GM19463 (cell line): ENCODE results near the gene SERPINH1.

Source experiments
- ATAC-seq: cut with Tn5 transposase; IDR thresholded peaks from one replicate; pipeline ENCODE4 v1.9.1; 2021; ENCODE audit warnings: mild to moderate bottlenecking, moderate library complexity; ENCODE audit not compliant: unreplicated experiment

SERPINH1 gene

DNA sequence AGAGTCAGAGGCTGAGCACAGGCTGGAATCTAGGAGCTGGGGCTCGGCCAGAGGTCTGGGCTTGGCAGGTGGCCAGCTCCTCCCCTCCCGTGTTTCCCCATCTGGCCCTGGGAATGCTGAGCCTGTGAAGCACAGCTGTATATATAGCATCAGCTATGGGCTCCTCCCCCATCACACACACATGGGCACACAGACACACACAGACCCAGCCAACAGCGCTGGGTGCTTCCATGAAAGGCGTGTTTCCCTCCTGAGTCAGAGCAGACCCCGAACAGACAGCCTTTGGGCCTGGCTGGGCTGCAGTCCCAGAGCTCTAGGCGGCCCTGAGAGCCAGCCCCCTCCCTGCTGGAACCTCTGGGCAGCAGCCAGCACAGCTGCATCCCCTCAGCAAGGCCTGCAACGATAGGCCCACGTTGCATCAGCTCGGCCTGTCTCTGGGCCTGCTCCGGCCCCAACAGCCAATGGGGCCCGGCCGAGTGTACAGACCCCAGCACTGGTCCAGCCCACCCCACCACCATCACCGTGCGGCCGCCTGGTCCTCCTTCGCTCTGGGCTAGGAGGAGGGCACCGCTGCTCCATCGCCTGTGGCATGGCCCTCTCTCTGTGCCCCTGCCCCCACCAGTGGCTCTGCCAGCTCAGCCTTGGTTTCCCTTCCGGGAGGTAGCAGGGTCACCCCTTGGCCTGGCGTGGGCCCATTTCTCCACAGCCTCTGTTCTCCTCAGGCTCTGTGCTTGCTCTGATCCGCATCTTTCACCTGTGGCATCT is 7.6 kb upstream of the SERPINH1 start:
- no peak for ATAC-seq

DNA sequence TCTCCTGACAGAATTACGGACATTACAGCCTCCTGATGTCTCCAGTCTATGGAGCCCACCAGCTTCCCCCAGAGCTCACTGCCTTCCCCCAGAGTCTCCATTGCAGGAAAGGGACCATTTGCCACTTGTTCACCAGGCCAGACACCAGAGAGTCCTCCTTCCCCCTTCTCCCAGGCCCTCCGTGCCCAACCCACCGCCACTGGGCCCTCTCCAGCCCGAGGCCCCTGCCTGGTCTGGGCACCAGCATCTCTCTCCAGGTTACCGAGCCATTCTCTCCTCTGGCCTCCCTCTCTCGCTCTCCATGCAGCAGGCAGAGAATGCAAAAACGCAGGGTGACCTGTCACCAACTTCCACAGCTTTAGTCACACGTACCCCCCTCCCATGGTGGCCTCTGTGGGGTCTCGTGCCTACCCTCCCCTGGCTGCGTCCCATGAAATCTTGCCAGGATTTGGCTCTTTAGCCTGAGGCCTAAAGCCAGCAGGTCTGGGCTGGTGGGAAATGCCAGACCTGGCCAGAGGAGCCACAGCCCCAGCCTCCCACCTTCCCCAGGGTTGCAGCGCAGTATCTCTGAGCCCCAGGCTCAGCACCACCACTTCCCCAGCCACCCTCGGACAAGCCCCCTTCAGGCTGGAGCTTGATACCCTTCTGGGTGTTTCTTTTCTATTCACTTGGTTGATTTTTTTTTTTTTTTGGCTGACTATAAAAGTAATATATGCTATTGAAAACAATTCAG is 6.8 kb upstream of the SERPINH1 start:
- no peak for ATAC-seq

DNA sequence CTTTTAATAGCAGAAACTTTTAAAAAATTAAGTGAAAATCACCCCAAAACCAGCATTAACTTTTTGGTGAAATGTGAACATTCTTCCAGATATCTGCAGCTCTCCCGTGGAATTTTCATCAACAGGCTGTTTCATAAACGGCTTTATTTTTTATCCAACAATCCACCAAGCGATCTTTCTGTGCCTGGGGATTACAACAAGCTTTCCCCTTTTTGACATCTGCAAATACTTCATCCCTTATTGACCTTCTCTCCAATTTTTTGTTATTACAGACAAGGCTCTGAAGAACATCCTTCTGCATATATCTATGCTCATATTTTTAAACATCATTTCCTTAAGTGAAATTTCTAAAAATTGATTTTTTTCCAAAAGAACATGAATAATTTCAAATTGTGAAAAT is 5.8 kb upstream of the SERPINH1 start:
- ATAC-seq: no peak

DNA sequence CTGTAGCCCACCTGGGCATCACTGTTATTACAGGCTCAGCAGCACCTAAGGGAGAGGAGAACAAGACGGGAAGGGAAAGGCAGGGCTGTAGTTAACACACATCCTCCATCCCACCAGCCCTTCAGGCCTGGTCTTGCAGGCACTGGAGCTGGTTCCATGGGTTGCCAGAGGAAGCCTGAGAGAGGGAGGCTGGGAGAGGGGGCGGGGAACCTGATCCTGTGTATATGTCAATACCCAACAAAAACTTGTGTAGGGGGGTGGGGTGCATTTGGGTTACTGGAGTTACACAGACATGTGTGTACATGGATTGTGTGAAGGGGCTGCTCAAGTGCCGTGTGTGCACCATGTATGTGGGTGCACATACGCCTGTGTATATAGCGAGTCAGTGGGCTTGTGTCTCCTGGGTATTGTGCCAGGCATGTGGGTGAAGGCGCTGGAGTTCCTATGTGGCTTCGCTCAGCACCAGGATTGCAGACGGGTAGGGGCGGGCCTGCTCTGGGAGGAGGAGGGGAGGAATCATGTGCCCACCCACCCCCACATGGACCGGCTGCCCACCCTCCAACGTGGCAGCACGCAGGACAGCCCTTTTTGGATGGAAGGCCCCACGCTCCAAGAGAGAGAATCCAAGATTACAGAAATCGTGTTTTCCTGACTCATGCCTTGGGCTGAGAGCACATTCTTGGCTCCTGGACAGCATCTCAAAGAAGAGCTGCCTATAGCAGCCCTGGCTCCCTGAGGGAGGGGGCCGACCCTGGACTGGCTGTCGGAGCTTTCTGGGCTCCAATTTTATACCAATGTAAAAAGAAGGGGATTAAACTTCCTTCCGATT is 4.2 kb upstream of the SERPINH1 start:
- ATAC-seq: no peak

DNA sequence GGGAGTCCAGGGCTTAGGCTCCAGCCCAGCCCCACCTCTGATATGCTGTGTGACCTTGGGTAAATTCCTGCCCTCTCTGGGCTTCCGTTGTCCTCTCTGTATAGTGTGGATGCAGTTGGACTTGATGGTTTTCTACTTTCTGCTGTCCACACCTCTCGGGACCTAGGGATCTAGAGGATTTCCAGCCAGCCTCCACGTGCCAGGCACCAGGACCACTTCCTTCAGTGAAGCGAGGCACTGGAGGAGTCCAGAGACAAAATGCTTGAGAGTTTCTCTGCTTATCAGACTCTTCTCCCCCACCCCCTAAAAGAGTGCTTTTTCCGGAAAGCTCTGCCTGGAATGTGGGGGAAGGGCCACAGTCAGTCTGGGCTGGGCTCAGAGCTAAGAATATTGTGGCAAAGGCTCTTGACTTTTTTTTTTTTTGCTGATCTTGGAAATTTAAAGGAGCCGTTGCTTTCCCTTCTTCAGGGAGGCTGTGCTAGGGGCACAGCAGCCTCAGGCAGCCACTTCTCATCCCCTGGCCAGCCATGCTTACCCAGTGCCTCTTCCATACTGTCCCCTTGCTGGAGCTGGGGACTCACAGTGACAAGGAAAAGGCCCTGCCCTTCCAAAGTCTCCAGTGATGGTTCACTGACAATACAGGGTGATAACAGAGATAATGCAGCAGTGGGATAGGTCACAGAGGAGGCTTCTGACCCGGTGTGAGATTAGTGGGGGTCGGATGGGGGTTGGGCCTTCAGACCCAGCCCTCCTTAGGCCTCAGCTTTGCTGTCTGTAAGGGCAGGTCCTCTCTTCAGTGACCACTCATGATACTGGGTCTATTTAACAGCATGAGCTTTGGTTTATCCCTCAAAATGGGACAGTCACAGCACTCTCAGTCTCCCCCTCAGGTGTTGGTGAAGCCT is 2.9 kb upstream of the SERPINH1 start:
- ATAC-seq: no peak

DNA sequence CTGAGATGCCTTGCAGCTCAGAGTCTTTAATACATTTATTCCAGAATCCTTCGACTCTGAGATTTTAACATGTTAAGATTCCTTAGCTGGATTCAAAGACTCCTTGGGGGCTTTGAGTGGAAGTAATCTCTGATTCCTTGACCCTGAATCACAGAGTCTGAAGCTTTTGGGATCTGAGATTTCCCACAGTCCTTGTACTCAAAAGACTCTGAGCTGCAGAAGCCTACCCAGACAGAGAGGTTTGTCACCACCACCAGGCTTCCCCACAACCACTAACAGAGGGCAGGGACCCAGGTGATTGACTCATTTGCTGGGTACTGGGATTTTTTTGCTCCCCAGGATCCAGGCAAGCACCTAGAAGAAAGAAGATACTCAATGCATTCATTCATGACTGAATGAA is 1.4 kb upstream of the SERPINH1 start:
- ATAC-seq: no peak

DNA sequence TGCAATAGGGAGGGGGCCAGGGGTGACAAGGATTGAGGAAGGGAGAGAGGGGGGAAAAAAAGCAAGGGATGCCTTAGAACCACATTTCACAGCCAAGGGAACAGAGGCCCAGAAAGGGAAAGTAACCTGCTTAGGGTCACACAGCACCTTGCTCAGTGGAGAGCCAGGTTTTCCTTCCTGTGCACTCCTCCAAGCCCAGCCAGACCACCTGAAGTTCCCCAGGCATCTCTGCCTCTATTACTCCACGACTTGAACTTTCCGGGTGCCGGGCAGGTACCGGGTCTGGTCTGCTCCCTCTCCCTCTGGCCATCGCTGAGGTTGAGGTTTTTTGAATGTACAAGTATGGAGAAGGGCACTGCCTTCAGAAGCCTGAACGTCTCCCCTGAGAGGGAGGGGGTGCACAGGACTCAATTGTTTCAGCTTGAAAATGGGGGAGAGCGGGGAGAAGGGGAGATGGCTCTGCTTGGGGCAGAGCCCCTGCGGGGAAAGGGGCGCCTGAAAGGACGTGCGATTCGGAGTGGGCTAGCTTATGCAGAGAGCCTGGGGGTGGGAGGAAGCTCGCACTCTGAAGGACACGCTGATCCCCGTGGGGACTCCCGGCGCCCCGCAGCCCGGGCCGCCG is 516 bp upstream of the SERPINH1 start:
- peak; percentile 3 for ATAC-seq

DNA sequence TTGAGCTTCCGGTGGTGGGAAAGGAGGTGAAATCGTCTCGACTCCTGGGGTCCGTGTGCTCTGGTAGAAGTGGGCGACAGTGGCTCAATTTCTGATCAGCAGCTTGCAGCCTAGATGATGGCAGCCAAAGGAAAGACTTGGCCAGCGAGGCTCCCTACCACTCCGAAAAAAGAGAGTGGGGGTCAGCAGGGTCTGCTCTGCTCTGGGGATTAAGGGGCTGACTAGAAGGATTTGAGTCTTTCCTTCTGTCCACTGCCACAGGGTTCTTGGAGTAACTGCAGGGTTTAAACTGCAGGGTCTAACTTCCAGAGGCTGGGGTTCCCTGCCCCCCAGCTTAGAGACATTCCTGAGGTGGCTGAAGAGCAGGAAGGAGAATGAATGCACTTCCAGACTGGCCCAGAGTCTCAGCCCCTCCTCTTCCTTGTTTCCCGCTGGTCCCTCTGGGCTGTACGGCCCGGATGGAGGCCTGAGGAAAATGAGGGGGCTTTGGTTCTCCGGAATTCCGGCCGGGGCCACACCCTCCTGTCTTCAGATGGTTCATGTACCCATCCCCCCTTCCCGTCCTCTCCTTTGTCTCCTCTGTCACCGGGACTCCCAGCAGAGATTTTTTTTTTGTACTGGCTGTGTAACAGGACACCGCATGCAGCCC is 907 bp downstream of the SERPINH1 start:
- no peak for ATAC-seq

DNA sequence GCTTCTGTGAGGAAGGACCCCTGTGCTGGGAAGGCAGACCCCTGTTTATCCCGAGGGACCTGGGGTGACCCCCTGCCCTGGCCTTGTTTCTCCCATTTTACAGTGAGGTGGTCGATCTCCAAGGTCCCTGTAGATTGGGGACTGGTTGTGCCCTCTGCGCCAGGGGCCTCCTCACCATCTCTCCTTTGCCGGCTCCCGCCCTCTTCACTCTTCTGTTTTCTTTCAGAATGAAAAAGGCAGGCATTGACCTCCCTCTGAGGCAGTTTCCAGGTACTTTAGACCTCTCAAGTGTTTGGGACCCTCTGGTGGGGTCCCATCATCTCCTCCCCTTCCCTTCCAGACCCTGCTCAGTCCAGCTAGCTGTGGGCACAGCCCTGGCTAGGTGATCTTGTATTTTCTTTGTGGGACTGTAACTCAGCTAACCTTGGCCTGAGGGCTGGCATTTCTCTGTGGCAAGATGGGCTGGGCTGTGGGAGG is 1.5 kb downstream of the SERPINH1 start:
- ATAC-seq: no peak

DNA sequence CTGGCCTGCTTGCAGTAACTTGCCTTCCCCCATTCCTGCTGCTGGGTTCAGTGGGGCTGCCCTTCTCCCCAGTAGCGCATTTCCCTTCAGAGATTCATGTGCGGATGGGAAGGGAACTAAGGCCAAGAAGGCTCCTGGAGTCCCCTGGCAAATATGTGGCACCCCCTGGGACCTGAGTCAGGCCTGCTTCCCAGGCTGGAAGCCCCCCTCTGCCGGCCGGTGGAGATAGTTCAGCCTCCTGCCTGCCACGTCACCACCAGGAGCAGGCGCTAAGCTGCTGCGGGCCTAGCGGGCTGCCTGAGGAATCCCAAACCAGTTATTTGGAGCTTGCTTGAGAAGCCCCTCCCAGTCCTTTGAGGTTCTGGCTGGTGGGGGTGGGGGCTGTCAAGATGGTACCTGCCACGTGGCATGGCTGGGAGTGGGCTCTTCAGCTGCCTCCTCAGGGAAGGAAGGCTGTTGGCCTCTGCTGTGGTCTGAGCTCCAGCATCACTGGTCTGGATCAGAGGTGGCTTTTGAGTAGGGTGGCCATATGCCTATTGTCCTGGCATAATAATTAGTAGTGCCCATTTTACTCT is 2.0 kb downstream of the SERPINH1 start:
- ATAC-seq: no peak

DNA sequence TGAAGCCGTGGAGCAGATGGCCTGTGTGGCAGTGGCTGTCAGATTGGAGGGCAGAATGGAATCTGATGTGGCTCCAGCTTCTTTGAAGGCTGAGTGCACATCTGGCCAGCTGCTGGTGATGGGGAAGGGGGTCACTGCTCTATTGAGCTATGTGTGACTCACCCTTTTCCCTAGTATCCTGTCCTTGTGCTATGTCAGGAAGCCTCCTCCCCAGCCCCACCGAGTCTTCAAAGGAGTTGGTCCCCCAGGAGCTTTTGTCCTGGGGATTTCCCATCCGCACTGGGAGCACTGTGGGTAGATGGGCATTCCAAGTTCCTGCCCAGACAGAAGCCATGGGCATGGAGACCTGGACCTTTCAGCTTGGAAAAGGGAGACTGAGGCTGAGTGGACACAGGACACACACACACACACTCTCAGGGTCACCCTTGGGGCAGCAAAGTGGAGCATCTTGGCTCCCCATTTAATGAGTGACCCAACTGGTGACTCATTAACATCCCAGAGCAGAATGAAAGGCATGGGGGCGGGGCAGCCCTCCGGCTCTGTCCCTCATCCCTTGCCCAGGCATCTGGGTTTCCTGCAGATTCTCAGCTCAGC is 3.3 kb downstream of the SERPINH1 start:
- ATAC-seq: no peak

DNA sequence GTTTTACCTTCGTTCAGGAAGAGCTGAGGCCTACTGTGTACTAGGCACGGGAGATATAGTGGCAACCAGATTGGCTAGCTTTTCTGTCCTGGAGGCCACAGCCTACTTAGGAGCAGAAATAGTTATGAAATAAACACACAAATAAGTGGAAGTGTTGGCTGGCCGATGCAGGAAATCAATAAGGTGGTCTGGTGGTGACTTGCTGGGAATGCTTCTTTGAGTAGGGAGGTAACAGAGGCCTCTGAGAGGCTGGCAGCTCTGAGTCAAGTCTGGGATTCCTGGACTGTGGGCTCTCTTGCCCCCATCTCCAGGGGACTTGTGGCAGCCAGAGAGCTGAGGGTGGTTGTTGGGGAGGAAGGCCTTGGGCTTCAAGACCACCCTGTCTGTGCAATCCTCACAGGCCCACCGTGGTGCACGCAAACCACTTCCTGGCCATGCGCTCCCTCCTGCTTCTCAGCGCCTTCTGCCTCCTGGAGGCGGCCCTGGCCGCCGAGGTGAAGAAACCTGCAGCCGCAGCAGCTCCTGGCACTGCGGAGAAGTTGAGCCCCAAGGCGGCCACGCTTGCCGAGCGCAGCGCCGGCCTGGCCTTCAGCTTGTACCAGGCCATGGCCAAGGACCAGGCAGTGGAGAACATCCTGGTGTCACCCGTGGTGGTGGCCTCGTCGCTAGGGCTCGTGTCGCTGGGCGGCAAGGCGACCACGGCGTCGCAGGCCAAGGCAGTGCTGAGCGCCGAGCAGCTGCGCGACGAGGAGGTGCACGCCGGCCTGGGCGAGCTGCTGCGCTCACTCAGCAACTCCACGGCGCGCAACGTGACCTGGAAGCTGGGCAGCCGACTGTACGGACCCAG is 4.1 kb downstream of the SERPINH1 start:
- ATAC-seq: no peak

DNA sequence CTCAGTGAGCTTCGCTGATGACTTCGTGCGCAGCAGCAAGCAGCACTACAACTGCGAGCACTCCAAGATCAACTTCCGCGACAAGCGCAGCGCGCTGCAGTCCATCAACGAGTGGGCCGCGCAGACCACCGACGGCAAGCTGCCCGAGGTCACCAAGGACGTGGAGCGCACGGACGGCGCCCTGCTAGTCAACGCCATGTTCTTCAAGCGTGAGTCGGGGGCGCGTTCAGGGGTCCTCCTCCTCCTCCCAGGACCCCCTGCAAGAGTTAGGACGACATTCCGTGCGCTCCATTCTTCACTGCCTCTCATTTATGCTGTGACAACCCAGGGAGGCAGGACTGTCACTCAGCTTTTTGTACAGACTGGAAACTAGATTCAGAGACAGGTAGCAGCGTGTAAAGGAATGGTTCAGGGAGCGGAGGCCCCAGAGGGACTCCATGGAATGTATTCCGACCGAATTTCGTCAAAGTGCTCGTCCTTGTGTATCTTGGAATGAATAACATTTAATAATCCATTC is 4.8 kb downstream of the SERPINH1 start:
- ATAC-seq: no peak

DNA sequence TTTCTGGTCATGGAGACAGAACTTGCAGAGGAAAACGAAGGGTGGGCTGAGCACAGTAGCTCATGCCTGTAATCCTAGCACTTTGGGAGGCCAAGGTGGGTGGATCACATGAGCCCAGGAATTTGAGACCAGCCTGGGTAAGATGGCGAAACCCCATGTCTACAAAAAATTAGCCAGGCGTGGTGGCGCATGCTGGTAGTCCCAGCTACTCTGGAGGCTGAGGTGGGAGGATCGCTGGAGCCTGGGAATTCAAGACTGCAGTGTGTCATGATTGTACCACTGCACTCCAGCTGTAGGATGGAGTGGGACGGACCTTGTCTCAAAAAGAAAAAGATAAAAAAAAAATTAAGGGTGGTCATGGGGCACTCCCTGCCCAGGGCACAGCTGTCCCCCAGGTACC is 5.9 kb downstream of the SERPINH1 start:
- no peak for ATAC-seq

DNA sequence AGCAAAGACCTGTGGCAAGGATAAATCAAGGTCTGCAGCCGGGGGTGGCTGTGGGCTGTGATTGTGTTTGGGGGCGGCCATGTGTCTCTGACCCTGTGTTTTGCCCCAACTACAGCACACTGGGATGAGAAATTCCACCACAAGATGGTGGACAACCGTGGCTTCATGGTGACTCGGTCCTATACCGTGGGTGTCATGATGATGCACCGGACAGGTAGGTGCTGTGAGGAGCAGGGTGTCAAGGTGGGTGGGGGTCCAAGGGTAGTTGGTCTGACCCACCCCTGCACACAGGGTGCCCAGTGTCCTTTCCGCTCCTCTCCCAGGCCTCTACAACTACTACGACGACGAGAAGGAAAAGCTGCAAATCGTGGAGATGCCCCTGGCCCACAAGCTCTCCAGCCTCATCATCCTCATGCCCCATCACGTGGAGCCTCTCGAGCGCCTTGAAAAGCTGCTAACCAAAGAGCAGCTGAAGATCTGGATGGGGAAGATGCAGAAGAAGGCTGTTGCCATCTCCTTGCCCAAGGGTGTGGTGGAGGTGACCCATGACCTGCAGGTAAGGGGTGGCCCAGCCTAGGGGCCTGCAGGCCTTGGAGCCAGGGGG is 6.7 kb downstream of the SERPINH1 start:
- no peak for ATAC-seq

DNA sequence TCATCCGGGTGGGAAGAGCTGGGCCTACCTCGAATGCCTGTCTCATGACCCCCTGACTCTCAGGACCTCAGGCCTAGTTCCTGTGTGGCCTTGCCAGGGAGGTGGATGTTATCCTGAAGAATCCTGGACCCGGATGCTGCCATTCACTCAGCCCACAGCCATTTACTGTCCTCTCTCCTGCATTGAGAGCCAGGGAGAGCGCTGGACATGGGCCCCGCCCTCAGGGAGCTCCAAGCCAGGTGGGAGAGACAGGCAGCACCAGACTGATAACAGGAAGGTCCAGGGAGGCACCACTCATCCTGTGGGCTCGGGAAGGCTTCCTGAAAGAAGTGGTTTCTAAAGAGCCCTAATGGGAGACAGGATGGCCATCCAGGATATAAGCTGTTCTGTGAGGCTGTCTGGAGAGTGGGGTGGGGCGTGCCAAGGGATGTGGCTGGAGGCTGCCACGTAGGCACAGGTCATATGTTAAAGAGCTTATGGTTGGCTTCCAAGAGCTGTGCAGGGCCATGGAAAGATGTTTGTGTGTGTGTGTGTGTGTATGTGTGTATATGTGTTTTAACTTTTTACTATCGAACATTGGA is 8.6 kb downstream of the SERPINH1 start:
- ATAC-seq: no peak

DNA sequence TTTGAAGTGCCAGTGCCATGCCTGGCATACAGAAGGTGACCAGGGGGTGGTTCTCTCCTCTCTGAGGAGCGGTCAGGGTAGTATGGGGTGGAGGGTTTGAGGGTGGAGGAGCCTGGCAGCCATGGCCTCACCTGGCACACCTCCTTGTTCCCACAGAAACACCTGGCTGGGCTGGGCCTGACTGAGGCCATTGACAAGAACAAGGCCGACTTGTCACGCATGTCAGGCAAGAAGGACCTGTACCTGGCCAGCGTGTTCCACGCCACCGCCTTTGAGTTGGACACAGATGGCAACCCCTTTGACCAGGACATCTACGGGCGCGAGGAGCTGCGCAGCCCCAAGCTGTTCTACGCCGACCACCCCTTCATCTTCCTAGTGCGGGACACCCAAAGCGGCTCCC is 9.6 kb downstream of the SERPINH1 start:
- no peak for ATAC-seq
